Activated T-helper 1 cell treated with anti-CD3 and anti-CD28 coated beads, Interleukin-12 subunit alpha, Interleukin-12 subunit beta, Interleukin-2, Interleukin-4 antibody, amounts not matched to agents 30 ng/mL and 10 ng/mL and 1 ng/mL, durations not matched to agents 14 hours and 24 hours and 36 hours (primary cell): ENCODE results near the gene NOPCHAP1. TPM values are rescaled to one million over a fixed set of nuclear protein-coding genes. Genes with fewer than 3 reads are reported as not detected.
"Not testable (repeated sequence)": the region's sequence is repeated elsewhere in the genome, so short reads cannot be mapped to it uniquely, and the experiment has no call there.

Source experiments
- DNase-seq: peaks from one replicate; pipeline ENCODE4 v3.0.0; 2021; ENCODE audit warnings: low spot score
- H3K27ac Mint-ChIP-seq: one replicate; pipeline ENCODE4 v1.8.0; 2021; ENCODE audit warnings: mild to moderate bottlenecking, mixed read lengths
- H3K27me3 Mint-ChIP-seq: one replicate; pipeline ENCODE4 v1.8.0; 2022; ENCODE audit warnings: mild to moderate bottlenecking, moderate library complexity, mixed read lengths; ENCODE audit not compliant: insufficient read depth
- H3K36me3 Mint-ChIP-seq: one replicate; pipeline ENCODE4 v1.8.0; 2021; ENCODE audit warnings: low read depth, mixed read lengths
- H3K4me1 Mint-ChIP-seq: one replicate; pipeline ENCODE4 v1.8.0; 2021; ENCODE audit warnings: low read depth, mixed read lengths
- H3K4me3 Mint-ChIP-seq: one replicate; pipeline ENCODE4 v1.8.0; 2021; ENCODE audit warnings: mild to moderate bottlenecking, moderate library complexity, mixed read lengths
- H3K9me3 Mint-ChIP-seq: one replicate; pipeline ENCODE4 v1.8.0; 2021; ENCODE audit warnings: mixed read lengths
- intact Hi-C: fragments of 100-400 bp; cut with micrococcal nuclease; formaldehyde crosslinking; loops from one replicate; pipeline ENCODE4 v1.15.1; 2024
- total RNA-seq: library from RNA; stranded (reverse); gene quantifications from 2 replicates; pipeline ENCODE4 v1.2.3, GENCODE V29; 2022

NOPCHAP1 gene
- 28.0 and 40.0 TPM in 2 replicates for total RNA-seq

- Mint-ChIP-seq H3K4me1 (peaks cover 44% of the 10 kb centered on the region), H3K27ac (peak within 1 kb of the TSS; percentile 57)
- intact Hi-C loops, result loop anchor here (1.0 to 5.0 kb wide), 9 partner anchors 28 to 700 kb away; partner anchors contain the start of genes SLC41A2 and WASHC4
Measured at GRCh38 chr12:104986022-104986941, at the start of gene NOPCHAP1. Gene NOPCHAP1 (plus strand): TSS chr12:104986316. CDS start chr12:104986353, 37 bp downstream.

GRCh38 chr12:104938371-104938770 lies 47.7 kb upstream of the NOPCHAP1 start:
- no peak overlapping the region for H3K4me3 Mint-ChIP-seq
- peaks cover 2% of the 10 kb centered on the region for H3K27me3 Mint-ChIP-seq
- H3K9me3 Mint-ChIP-seq, result peaks cover 8% of the 10 kb centered on the region
- H3K4me1 Mint-ChIP-seq, result peaks cover 7% of the 10 kb centered on the region
- no peak for DNase-seq
- H3K36me3 Mint-ChIP-seq, result peaks cover 8% of the 10 kb centered on the region
- intact Hi-C loops, result no loop called here
- no peak overlapping the region for H3K27ac Mint-ChIP-seq

More at GRCh38 chr12:104986022-104986941, at the start of gene NOPCHAP1:
- peak within 1 kb of the TSS; percentile 89 for H3K4me3 Mint-ChIP-seq
- DNase-seq, result peak; percentile 83
- H3K36me3 Mint-ChIP-seq, result peaks cover 29% of the 10 kb centered on the region
- peaks cover 4% of the 10 kb centered on the region for H3K9me3 Mint-ChIP-seq
- H3K27me3 Mint-ChIP-seq, result peaks cover 3% of the 10 kb centered on the region

- intact Hi-C loops, result no loop called here
- H3K4me3 Mint-ChIP-seq, result no peak overlapping the region
- peaks cover 8% of the 10 kb centered on the region for H3K36me3 Mint-ChIP-seq
- no peak for DNase-seq
- H3K4me1 Mint-ChIP-seq, result peaks cover 4% of the 10 kb centered on the region
- H3K27ac Mint-ChIP-seq, result no peak overlapping the region
- peaks cover 15% of the 10 kb centered on the region for H3K9me3 Mint-ChIP-seq
- H3K27me3 Mint-ChIP-seq, result peaks cover 3% of the 10 kb centered on the region
Measured at GRCh38 chr12:104939089-104939488, 47.0 kb upstream of the NOPCHAP1 start.

GRCh38 chr12:104941454-104941853 lies 44.7 kb upstream of the NOPCHAP1 start:
- Mint-ChIP-seq H3K4me1 (peaks cover 4% of the 10 kb centered on the region), H3K36me3 (peaks cover 6% of the 10 kb centered on the region), H3K4me3 (no peak overlapping the region), H3K9me3 (peaks cover 20% of the 10 kb centered on the region), H3K27me3 (peaks cover 3% of the 10 kb centered on the region), H3K27ac (no peak overlapping the region)
- intact Hi-C loops, result no loop called here
- no peak for DNase-seq

GRCh38 chr12:104942075-104942474 lies 44.0 kb upstream of the NOPCHAP1 start:
- Mint-ChIP-seq H3K27ac (no peak overlapping the region), H3K9me3 (peaks cover 20% of the 10 kb centered on the region), H3K36me3 (peaks cover 6% of the 10 kb centered on the region), H3K27me3 (peaks cover 3% of the 10 kb centered on the region), H3K4me1 (peaks cover 4% of the 10 kb centered on the region), H3K4me3 (no peak overlapping the region)
- intact Hi-C loops, result no loop called here
- no peak for DNase-seq

- H3K36me3 Mint-ChIP-seq, intact Hi-C loops, H3K4me1 Mint-ChIP-seq, DNase-seq, H3K4me3 Mint-ChIP-seq, H3K27ac Mint-ChIP-seq, H3K27me3 Mint-ChIP-seq: not testable (repeated sequence)
- peaks cover 20% of the 10 kb centered on the region for H3K9me3 Mint-ChIP-seq
Measured at GRCh38 chr12:104943401-104943800, 42.7 kb upstream of the NOPCHAP1 start.

GRCh38 chr12:104944252-104944651 lies 41.9 kb upstream of the NOPCHAP1 start:
- no peak overlapping the region for H3K27ac Mint-ChIP-seq
- peaks cover 3% of the 10 kb centered on the region for H3K36me3 Mint-ChIP-seq
- peaks cover 3% of the 10 kb centered on the region for H3K27me3 Mint-ChIP-seq
- no peaks in the 10 kb centered on the region for H3K4me1 Mint-ChIP-seq
- intact Hi-C loops, result no loop called here
- no peak for DNase-seq
- H3K4me3 Mint-ChIP-seq, result no peak overlapping the region
- H3K9me3 Mint-ChIP-seq, result peaks cover 20% of the 10 kb centered on the region

- H3K9me3 Mint-ChIP-seq, DNase-seq, H3K27me3 Mint-ChIP-seq, H3K36me3 Mint-ChIP-seq, intact Hi-C loops, H3K27ac Mint-ChIP-seq, H3K4me3 Mint-ChIP-seq: not testable (repeated sequence)
- H3K4me1 Mint-ChIP-seq, result peaks cover 12% of the 10 kb centered on the region
Measured at GRCh38 chr12:104948716-104949115, 37.4 kb upstream of the NOPCHAP1 start.

GRCh38 chr12:104951759-104952509 lies 34.2 kb upstream of the NOPCHAP1 start:
- Mint-ChIP-seq H3K36me3 (peaks cover 8% of the 10 kb centered on the region), H3K4me3 (no peak overlapping the region), H3K27me3 (peaks cover 11% of the 10 kb centered on the region), H3K27ac (no peak overlapping the region), H3K4me1 (peaks cover 26% of the 10 kb centered on the region), H3K9me3 (no peaks in the 10 kb centered on the region)
- intact Hi-C loops, result no loop called here
- no peak for DNase-seq

- DNase-seq, result no peak
- H3K27ac Mint-ChIP-seq, result no peak overlapping the region
- H3K4me1 Mint-ChIP-seq, result peaks cover 32% of the 10 kb centered on the region
- H3K36me3 Mint-ChIP-seq, result peaks cover 8% of the 10 kb centered on the region
- peaks cover 11% of the 10 kb centered on the region for H3K27me3 Mint-ChIP-seq
- H3K9me3 Mint-ChIP-seq, result no peaks in the 10 kb centered on the region
- intact Hi-C loops, result no loop called here
- H3K4me3 Mint-ChIP-seq, result no peak overlapping the region
Measured at GRCh38 chr12:104952816-104953215, 33.3 kb upstream of the NOPCHAP1 start.

GRCh38 chr12:104953323-104953722 lies 32.8 kb upstream of the NOPCHAP1 start:
- Mint-ChIP-seq H3K9me3 (no peaks in the 10 kb centered on the region), H3K4me1 (peaks cover 32% of the 10 kb centered on the region), H3K4me3 (no peak overlapping the region), H3K27ac (no peak overlapping the region), H3K27me3 (peaks cover 11% of the 10 kb centered on the region), H3K36me3 (peaks cover 8% of the 10 kb centered on the region)
- DNase-seq, result no peak
- intact Hi-C loops, result no loop called here

- intact Hi-C loops, result loop anchor here (5.0 kb wide), 2 partner anchors 208 to 273 kb away; no protein-coding TSS in a partner anchor
- Mint-ChIP-seq H3K9me3 (no peaks in the 10 kb centered on the region), H3K4me3 (no peak overlapping the region), H3K27ac (no peak overlapping the region), H3K36me3 (peaks cover 6% of the 10 kb centered on the region), H3K27me3 (peaks cover 11% of the 10 kb centered on the region), H3K4me1 (peaks cover 52% of the 10 kb centered on the region)
- no peak for DNase-seq
Measured at GRCh38 chr12:104955703-104956102, 30.4 kb upstream of the NOPCHAP1 start.
